Endothelial cell of umbilical vein (primary cell): ENCODE data around the gene ARHGEF38. TPM values are rescaled to one million over a fixed set of nuclear protein-coding genes. Genes with fewer than 3 reads are reported as not detected.

Experiments
- BruUV-seq: library from RNA; stranded (reverse); fragments of 400-500 nt; replicated peaks from 2 replicates; lab custom pipeline; 2021; lab: Mats Ljungman, UMichigan
- CTCF ChIA-PET: fragments of 300-600, 350-600 bp; sonication (Branson Sonifier 250); formaldehyde crosslinking; loops from one replicate; lab custom pipeline; 2021; ENCODE audit warnings: antibody characterized with exemption, inconsistent platforms; lab: Charles Lee
- POLR2A ChIA-PET: fragments of 300-600, 350-600 bp; sonication (Branson Sonifier 250); formaldehyde crosslinking; loops from one replicate; lab custom pipeline; 2021; ENCODE audit warnings: antibody characterized with exemption, inconsistent platforms; lab: Charles Lee
- DNase-seq: peaks from one replicate; pipeline ENCODE4 v3.0.0-alpha.2; 2011; ENCODE audit warnings: low read depth, low spot score
- FAIRE-seq: peaks from 2 replicates; lab custom pipeline; 2011; peaks lifted over from hg19 to GRCh38; lab: Jason Lieb, UNC
- H2AFZ ChIP-seq: 2 replicates; pipeline ENCODE4 v1.6.0; 2012; ENCODE audit warnings: low read depth, low read length, control low read depth, inconsistent platforms
- H3K27ac ChIP-seq: 2 replicates; pipeline ENCODE4 v1.5.1; 2011; ENCODE audit warnings: low read depth, mild to moderate bottlenecking, control low read depth, low read length, moderate library complexity; ENCODE audit not compliant: insufficient read depth
- H3K27me3 ChIP-seq, 2 experiments: 2 replicates each; pipeline versions ENCODE4 v1.6.0 to v1.6.1; 2011; ENCODE audit warnings: low read length in 2 of 2, mixed read lengths in 1 of 2; ENCODE audit not compliant: control insufficient read depth in 2 of 2, insufficient read depth in 2 of 2
- H3K36me3 ChIP-seq, 2 experiments: 2 replicates in 1 of 2; 3 replicates in 1 of 2; pipeline ENCODE4 v1.5.1; 2011; ENCODE audit warnings: low read length in 2 of 2, mild to moderate bottlenecking in 1 of 2, moderate library complexity in 1 of 2; ENCODE audit not compliant: control insufficient read depth in 2 of 2, insufficient read depth in 2 of 2; ENCODE audit errors: extremely low read depth in 1 of 2
- H3K4me1 ChIP-seq: 3 replicates; pipeline ENCODE4 v1.5.1; 2011; ENCODE audit warnings: mild to moderate bottlenecking, low read length; ENCODE audit not compliant: control insufficient read depth, insufficient read depth; ENCODE audit errors: extremely low read depth
- H3K4me2 ChIP-seq: 2 replicates; pipeline ENCODE4 v1.6.1; 2011; ENCODE audit warnings: low read length, control low read depth, mixed read lengths; ENCODE audit not compliant: insufficient read depth
- H3K4me3 ChIP-seq, 3 experiments: fragments of 200-600 bp in 1 of 3; sonication (generic), shearing (Covaris generic) in 1 of 3; replicated peaks in 1 of 3; 2 replicates each; pipeline ENCODE4 v1.5.1; 2011 to 2016; ENCODE audit warnings: control low read depth in 3 of 3, low read length in 3 of 3, mild to moderate bottlenecking in 2 of 3, inconsistent platforms in 1 of 3, low read depth in 1 of 3, moderate library complexity in 1 of 3; ENCODE audit not compliant: insufficient read depth in 1 of 3
- H3K79me2 ChIP-seq: 2 replicates; pipeline ENCODE4 v1.6.0; 2012; ENCODE audit warnings: low read length, inconsistent platforms; ENCODE audit not compliant: control insufficient read depth, insufficient read depth
- H3K9ac ChIP-seq: replicated peaks from 2 replicates; pipeline ENCODE3; 2011; ENCODE audit warnings: low read length, control low read depth; ENCODE audit not compliant: insufficient read depth; ENCODE audit errors: extremely low read depth
- H3K9me1 ChIP-seq: replicated peaks from 3 replicates; pipeline ENCODE4 v1.6.0; 2011; ENCODE audit warnings: mild to moderate bottlenecking, low read length; ENCODE audit not compliant: control insufficient read depth, insufficient read depth; ENCODE audit errors: extremely low read depth
- H3K9me3 ChIP-seq: replicated peaks from 2 replicates; pipeline ENCODE4 v1.5.1; 2012; ENCODE audit warnings: low read length, inconsistent platforms; ENCODE audit not compliant: control insufficient read depth, insufficient read depth
- H4K20me1 ChIP-seq: replicated peaks from 2 replicates; pipeline ENCODE3; 2011; ENCODE audit warnings: mild to moderate bottlenecking, low read length; ENCODE audit not compliant: control insufficient read depth, insufficient read depth; ENCODE audit errors: extremely low read depth
- EZH2 ChIP-seq: IDR thresholded peaks from 2 replicates; pipeline ENCODE4 v1.6.1; 2012; ENCODE audit warnings: borderline replicate concordance, low read depth, mild to moderate bottlenecking, moderate library complexity, low read length, inconsistent platforms; ENCODE audit not compliant: severe bottlenecking
- FOS ChIP-seq: IDR thresholded peaks from 2 replicates; pipeline ENCODE4 v1.6.1; 2011; ENCODE audit warnings: mild to moderate bottlenecking, low read length, moderate library complexity, borderline replicate concordance; ENCODE audit not compliant: insufficient read depth
- GATA2 ChIP-seq: IDR thresholded peaks from 2 replicates; pipeline ENCODE4 v1.7.0; 2011; ENCODE audit warnings: low read depth, mild to moderate bottlenecking, moderate library complexity, mixed read lengths, low read length; ENCODE audit not compliant: insufficient read length, insufficient read depth
- JUN ChIP-seq: IDR thresholded peaks from 2 replicates; pipeline ENCODE4 v1.6.1; 2011; ENCODE audit warnings: borderline replicate concordance, low read depth; ENCODE audit not compliant: insufficient read length, insufficient read depth
- MYC ChIP-seq: IDR thresholded peaks from one replicate; pipeline ENCODE4 v1.6.1; 2011; ENCODE audit warnings: mild to moderate bottlenecking, low read depth, low read length
- POLR2A ChIP-seq: IDR thresholded peaks from 2 replicates; pipeline ENCODE4 v1.6.1; 2012; ENCODE audit warnings: low read depth, mild to moderate bottlenecking, control low read depth, low read length
- POLR2AphosphoS5 ChIP-seq: IDR thresholded peaks from 2 replicates; pipeline ENCODE4 v1.6.1; 2012; ENCODE audit warnings: low read depth, mild to moderate bottlenecking, control low read depth, low read length, moderate library complexity; ENCODE audit not compliant: insufficient read depth
- dilution Hi-C: fragments of 300-500 bp; cut with MboI; formaldehyde crosslinking; loops from one replicate; pipeline ENCODE4 v1.15.0; 2019; ENCODE audit warnings: low sequenced_read_pairs; ENCODE audit not compliant: extremely low pct_ligation_motif_present
- intact Hi-C: fragments of 100-400 bp; cut with micrococcal nuclease; formaldehyde crosslinking; loops from one replicate; pipeline ENCODE4 v1.10.0; 2022
- polyA plus RNA-seq, 4 experiments: library from polyadenylated mRNA; depleted of rRNA in 3 of 4; stranded (reverse) in 3 of 4; unstranded in 1 of 4; fragments of >200 nt; gene quantifications; 2 replicates each; pipeline versions ENCODE4 v1.2.1 to v1.2.3, GENCODE V29; 2011 to 2012; ENCODE audit warnings: missing spikeins in 1 of 4
- total RNA-seq: library from RNA; stranded (reverse); gene quantifications from 2 replicates; pipeline ENCODE4 v1.2.3, GENCODE V29; 2021
- TF ChIP-seq, protein P1 (sequence below), 2 donors: IDR thresholded peaks; 1 replicate in 1 of 2; 2 replicates in 1 of 2; pipeline ENCODE4 v1.5.1; 2011; ENCODE audit warnings: low read length in 2 of 2, mild to moderate bottlenecking in 2 of 2, moderate library complexity in 2 of 2, control low read depth in 1 of 2, inconsistent platforms in 1 of 2, low read depth in 1 of 2; ENCODE audit not compliant: insufficient read depth in 1 of 2; ENCODE audit errors: extremely low read depth in 1 of 2
- TF ChIP-seq, protein P2 (sequence below): IDR thresholded peaks from 2 replicates; pipeline ENCODE4 v1.6.1; 2011; ENCODE audit not compliant: insufficient read depth, insufficient read length

ARHGEF38 gene
- total and polyA plus RNA-seq, 2 donors (not counting 3 experiments of a cell fraction or from before 2014, with no cell fraction given), result not detected

DNA sequence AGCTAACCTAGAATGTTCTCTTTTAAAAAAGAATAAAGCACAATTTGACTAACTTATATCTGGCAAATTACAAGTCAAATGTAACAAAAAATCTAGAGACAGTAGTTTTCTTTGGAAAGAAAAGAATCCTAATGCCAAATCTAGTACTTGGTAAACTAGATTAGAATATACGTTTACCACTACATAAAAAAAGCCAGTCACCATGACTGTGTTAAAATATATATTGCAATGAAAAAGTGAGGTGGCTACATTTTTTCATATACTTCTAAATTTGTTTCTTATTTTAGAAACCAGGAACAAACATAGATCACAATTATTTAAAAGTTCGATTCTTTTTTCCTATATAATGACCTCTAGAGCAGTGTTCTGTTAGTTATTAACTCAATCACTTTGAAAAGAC, 48.9 kb upstream of the ARHGEF38 start:
- Histone ChIP-seq H3K4me2 (no peak overlapping the region), H3K4me1 (no peaks in the 10 kb centered on the region), H4K20me1 (no peaks in the 10 kb centered on the region), H3K9me3 (no peaks in the 10 kb centered on the region), H3K9me1 (no peaks in the 10 kb centered on the region), H2AFZ (no peak overlapping the region), H3K27ac (no peak overlapping the region), H3K4me3 (no peak overlapping the region), H3K36me3 (no peaks in the 10 kb centered on the region), H3K27me3 (no peaks in the 10 kb centered on the region), H3K79me2 (no peaks in the 10 kb centered on the region), H3K9ac (no peak overlapping the region)
- POLR2A ChIA-PET, result no interaction called here
- DNase-seq (no peak), FAIRE-seq (no peak)
- dilution Hi-C loops (no loop called here), intact Hi-C loops (no loop called here)
- CTCF ChIA-PET, result interaction anchor here (0.6 kb wide), 1 partner anchor 45 kb away, joined by 4 read pairs; no protein-coding TSS in a partner anchor
- no TSS peak for BruUV-seq
- TF ChIP-seq, protein P1, sequence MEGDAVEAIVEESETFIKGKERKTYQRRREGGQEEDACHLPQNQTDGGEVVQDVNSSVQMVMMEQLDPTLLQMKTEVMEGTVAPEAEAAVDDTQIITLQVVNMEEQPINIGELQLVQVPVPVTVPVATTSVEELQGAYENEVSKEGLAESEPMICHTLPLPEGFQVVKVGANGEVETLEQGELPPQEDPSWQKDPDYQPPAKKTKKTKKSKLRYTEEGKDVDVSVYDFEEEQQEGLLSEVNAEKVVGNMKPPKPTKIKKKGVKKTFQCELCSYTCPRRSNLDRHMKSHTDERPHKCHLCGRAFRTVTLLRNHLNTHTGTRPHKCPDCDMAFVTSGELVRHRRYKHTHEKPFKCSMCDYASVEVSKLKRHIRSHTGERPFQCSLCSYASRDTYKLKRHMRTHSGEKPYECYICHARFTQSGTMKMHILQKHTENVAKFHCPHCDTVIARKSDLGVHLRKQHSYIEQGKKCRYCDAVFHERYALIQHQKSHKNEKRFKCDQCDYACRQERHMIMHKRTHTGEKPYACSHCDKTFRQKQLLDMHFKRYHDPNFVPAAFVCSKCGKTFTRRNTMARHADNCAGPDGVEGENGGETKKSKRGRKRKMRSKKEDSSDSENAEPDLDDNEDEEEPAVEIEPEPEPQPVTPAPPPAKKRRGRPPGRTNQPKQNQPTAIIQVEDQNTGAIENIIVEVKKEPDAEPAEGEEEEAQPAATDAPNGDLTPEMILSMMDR (IDR thresholded peaks at IDR 0.05; ENCODE audit: extremely low read depth in 1 of 2, insufficient read depth in 1 of 2, low read depth in 1 of 2, low read length in 2 of 2), result no peak
- TF ChIP-seq, protein P2, sequence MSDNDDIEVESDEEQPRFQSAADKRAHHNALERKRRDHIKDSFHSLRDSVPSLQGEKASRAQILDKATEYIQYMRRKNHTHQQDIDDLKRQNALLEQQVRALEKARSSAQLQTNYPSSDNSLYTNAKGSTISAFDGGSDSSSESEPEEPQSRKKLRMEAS, result no peak
- TF ChIP-seq POLR2AphosphoS5 (no peak), GATA2 (no peak), POLR2A (no peak), MYC (no peak), FOS (no peak), EZH2 (no peak), JUN (no peak)
